GM19463 (cell line): Measurements from ENCODE around the gene ATP2C2.

Source experiments
- ATAC-seq: cut with Tn5 transposase; IDR thresholded peaks from one replicate; pipeline ENCODE4 v1.9.1; 2021; ENCODE audit warnings: mild to moderate bottlenecking, moderate library complexity; ENCODE audit not compliant: unreplicated experiment

ATP2C2 gene

DNA sequence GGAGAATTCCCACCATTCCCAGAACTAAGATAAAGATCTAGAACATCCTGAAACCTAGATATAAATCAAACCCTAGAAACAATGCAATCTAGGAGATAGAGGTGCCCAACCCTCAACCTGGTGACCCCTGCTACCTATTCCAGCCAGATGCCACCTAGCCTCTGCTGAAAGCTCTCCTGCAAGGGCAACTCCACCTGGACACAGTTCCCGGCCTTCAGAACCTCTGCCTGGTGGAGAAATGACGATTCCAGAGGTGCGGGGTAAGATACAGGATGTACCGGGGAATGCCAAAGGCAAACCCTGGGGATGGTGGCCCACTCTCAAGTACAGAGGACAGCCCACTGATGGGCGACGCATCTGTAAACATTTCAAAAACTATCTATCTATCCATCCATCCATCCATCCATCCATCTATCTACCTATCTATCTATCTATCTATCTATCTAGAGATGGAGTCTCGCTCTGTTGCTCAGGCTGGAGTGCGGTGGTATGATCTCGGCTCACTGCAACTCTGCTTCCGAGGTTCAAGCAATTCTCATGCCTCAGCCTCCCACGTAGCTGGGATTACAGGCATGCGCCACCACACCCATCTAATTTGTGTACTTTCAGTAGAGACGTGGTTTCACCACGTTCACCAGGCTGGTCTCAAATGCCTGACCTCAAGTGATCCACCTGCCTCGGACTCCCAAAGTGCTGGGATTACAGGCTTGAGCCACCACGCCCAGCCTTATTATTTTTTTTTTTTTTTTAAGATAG is 117.1 kb downstream of the ATP2C2 start:
- ATAC-seq: no peak

DNA sequence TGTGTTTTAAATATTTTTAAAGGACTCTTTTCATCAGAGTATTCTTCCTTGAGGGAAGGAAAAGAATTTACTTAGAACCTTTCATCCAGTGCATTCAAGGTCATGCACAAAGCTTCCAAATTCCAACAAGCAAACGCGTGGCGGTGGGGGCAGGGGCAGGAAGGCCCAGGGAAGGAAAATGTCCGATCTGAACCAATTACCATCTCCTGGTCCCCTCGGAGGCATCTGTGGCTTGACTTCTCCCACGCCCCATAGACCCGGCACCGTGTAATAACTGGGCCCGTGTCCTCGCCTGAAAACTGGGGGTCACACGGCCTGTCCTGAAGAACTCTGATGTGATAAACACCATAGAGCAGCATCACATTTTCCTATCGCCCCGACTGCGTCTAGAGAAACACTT is 117.8 kb downstream of the ATP2C2 start:
- no peak for ATAC-seq

DNA sequence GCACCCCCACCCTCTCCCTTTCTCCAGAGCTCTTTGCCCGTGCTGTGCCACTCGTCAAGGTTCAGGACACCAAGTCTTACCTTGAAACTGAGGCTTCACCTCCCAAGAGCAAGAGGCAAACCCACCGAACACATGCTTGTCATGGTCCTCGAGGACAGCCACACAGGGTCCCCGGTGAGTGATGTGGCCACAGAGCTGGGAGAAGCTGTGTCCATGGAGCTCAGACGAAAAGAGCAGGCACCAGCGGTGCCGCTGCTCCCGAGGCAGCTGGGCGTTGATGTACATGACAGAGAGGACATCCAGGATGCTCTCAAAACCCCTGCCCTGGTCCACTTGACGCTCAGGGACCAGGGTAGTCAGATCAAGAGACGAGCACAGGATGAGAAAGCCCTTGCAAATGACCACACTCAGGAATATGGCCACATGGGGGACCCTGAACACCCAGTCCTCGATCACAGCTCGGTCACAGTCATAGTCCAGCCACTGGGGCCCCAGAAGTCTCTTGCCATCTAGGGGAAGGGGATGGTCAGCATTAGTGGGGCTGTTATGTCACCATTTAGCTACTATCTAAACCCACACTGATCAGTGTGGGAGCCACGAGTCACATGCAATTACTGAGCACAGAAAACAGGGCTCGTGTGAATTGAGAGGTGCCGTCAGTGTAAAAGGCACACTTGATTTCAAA is 118.4 kb downstream of the ATP2C2 start:
- no peak for ATAC-seq

DNA sequence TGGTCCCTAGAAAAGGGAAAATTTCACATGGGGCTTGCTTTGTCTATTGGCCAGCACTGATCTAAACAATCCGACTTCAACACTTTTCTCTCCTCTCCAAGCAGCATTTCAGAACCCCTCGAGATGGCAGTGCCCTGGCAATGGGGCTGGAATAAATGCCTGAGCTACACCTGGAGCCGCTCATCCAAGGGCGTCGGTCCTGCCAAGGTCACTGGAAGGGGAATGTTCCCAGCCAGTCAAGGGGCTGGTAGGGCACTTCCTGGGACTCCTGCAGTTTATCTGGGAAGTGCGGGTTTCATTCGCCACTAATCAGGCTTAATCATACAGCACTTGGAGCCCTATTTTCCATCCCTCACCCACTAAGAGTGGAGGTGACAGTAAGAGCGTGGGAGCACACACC is 119.0 kb downstream of the ATP2C2 start:
- ATAC-seq: no peak

DNA sequence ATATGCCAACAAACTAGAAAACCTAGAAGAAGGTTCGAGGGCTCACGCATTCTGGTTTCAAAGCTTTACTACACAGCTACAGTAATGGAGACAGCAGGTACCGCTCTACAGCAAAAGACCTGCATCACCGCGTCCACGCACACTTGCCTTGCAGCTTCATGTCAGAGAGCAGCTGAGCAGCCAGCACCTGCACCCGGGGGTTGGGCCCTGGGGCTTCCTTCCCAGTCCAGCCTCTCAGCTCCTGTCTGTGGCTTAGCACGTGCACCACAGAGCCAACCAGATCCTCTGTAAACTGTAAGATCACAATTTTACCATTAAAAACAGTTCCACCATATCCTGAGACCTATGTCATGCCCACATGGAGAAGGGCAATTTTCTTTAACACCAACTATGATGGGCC is 120.8 kb downstream of the ATP2C2 start:
- no peak for ATAC-seq

DNA sequence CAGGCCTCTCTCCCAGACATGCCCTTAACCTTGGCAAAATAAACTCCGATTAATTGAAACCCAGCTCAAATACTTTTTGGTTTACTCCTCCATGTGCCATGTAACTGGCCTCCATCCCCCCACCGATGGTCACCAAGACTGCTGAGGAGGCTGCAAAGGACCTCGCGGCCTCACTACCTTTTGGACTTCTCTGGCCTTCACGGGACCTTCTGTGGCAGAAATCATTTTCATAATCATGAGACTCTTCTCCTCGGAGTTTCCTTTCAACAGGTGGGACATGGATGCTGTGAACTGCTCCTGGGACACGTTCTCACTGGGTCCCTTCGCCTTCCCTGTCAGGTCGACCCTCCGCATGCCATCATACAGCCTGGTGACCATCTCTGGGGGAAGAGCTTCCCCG is 127.2 kb downstream of the ATP2C2 start:
- no peak for ATAC-seq

DNA sequence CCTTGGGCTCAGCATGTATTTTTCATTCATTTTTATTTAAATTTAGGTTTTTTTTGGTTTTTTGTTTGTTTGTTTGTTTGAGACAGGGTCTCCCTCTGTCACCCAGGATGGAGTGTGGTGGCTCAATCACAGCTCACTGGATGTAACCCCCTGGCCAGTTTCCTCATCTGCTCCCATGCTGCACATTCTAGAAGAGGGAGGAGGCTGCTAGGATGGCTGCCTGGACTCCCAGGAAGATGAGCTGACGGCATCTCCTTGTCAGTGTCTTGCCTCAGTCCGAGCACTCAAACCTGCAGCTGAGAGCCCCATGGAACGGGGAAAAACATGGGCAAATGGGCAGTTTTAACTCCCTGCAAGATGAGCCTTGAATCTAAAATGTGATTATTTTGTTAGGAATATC is 128.7 kb downstream of the ATP2C2 start:
- ATAC-seq: no peak

DNA sequence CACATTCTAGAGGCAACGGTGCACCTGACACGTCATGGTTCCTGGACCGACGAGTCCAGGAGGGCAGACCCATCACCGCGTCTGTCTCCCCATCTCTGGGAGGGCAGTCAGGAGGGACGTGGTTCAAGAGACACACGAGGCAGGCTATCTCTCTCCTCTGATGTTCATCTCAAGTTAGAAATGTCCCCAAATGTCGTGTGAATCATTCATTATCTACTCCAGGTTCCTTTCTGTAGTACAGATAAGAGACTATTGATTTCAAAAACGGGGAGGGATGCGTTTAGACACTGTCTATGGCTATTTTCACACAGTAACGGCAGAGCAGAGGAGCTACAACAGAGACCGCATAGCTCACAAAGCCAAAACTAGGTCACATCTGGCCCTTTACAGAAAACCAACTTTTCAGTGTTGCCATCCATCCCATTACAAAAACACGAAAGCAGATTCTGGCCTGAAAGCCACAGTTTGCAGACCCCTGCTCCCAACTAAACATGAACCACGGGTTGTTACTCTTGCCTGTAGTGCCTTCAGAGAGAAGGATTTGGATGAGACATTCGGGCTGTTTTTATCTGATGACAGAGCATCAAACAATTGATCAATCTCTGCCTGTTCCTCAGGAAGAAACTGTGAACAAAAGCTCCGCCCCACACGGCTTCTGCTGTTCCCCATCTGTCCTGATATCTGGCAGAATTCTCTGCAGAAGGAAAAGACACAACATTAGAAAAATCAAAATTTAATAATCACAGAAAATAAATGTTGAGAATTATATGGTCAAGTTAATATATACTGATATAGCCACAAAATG is 129.3 kb downstream of the ATP2C2 start:
- no peak for ATAC-seq

DNA sequence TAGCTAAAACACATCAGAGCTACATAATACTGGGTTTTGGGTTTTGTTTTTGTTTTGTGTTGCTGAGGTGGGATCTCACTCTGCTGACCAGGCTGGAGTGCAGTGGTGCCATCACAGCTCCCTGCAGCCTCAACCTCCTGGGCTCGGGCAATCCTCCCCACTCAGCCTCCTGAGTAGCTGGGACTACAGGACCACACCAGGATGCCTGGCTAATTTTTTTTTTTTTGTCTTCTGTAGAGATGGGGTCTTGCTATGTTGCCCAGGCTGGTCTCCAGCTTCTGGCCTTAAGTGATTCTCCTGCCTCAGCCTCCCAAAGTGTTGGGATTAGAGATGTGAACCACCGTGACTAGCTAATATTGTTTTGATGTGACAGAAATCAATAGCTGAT is 129.9 kb downstream of the ATP2C2 start:
- ATAC-seq: no peak

DNA sequence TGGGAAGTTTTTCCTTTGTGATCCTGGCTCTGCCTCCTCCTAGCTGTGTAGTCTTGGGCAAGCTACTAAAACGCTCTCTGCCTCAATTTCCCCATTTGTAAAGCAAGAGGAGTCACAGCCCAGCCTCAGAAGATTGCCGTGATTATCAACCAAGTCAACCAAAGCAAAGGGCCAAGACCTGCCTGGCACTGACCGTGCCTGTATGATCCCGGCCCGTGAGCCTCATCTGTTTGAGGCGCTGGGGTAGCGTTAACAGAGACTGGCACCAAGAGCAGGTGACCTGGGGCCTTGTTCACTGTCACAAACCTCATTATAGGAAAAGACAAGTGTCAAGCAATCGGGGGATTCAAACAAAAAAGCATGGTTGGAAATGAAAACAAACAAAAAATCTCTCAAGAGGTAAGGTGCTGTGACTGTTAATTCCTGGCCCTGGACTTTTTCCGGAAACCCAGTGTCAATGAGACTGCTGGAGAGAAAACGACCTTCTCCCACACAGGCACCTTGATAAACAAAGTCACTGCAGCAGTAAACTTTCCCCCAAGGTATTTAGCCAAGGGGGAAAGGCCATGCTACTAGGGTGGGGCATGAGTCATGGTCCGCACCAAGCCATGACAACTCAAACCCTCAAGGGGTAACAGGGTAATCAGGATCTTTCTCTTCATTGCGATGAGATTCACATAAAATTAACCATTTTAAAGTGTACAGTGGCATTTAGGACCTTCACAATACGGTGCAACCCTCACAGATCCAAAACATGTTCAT is 130.7 kb downstream of the ATP2C2 start:
- ATAC-seq: no peak

DNA sequence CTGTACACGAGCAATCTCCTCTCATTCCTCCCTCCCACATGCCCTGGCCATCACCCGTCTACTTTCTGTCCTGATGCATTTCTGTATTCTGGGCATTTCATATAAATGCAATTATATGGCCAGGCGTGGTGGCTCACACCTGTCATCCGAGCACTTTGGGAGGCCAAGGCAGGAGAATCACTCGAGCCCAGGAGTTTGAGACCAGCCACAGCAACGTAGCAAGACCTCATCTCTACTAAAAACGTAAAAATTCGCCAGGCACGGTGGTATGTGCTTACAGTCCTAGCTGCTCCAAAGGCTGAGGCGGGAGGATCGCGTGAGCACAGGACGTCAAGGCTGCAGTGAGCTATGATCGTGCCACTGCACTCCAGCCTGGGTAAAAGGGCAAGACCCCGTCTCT is 131.3 kb downstream of the ATP2C2 start:
- no peak for ATAC-seq

DNA sequence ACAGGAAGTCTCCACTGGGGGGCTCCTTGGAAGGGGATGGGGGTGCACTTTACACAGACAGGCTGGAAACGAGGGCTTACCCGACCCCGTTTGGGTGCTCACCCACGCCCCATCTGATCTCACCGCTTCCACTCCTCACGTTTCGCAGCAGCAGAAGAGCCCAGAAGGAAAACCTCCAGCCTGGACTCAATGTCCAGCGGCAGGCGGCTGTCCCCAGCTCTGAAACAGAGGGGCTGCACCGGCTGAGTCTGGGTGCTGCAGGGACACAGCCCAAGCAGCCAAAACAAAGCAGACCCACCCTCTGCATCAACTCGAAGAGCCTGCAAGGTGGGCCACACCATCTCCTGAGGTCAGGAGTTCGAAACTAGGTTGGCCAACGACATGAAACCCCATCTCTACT is 132.2 kb downstream of the ATP2C2 start:
- no peak for ATAC-seq

DNA sequence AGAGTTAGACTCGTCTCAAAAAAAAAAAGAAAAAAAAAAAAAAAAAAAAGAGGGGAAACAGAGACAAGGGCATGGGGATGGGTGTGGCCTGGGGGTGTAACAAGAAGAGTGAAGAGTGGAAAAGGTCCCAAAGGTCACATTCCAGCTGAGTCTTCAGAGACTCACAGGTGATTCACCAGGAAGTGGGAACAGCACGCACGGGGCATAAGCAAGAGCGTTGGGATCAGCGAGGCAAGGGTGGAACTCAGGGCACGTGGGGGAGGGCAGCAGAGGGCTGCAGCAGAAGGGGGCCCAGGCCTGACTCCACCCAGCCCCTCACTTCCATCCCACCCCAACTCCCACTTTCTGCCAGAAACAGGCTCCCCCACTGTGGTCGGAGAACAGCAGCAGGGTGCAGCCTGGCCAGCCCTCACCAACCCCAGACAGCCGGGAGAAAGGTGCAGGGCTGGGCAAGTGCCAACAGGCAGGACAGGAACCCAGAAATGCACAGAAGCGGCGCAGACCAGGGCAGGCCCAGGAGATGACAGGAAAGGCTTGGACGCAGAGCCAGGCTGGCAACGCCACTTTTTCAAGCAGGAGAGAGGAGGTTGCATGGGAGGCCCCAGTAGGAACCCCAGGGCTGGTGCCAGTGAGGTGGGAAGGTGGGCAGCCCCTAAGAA is 132.9 kb downstream of the ATP2C2 start:
- ATAC-seq: no peak

DNA sequence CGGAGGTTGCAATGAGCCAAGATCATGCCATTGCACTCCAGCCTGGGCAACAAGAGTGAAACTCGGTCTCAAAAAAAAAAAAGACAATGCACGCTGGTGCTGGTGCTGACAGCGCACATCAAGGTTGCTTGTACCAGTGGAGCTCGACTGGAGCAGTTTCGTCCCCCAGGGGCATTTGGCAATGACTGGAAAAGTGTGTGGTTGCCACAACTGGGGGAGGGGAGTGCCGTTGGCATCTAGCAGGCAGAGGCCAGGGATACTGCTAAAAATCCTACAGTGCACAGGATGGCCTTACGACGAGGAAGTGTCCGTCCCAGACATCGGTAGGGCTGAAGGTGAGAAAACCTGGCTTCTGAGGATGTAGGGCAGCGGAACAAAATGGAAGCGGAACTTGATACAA is 133.7 kb downstream of the ATP2C2 start:
- no peak for ATAC-seq

DNA sequence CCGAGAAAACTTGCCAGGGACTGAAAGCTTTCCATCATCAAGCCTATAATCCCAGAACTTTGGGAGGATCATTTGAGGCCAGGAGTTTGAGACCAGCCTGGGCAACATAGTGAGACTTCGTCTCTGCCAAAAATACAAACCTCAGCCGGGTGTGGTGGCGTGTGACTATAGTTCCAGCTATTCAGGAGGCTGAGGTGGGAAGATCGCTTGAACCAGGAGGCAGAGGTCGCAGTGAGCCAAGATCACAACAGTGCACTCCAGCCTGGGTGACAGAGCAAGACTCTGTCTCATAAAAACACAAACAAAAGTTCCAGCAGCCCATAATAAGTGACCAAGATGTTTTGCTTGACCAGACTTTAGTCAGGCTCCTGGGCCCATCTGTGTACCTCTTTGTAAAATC is 134.2 kb downstream of the ATP2C2 start:
- no peak for ATAC-seq

DNA sequence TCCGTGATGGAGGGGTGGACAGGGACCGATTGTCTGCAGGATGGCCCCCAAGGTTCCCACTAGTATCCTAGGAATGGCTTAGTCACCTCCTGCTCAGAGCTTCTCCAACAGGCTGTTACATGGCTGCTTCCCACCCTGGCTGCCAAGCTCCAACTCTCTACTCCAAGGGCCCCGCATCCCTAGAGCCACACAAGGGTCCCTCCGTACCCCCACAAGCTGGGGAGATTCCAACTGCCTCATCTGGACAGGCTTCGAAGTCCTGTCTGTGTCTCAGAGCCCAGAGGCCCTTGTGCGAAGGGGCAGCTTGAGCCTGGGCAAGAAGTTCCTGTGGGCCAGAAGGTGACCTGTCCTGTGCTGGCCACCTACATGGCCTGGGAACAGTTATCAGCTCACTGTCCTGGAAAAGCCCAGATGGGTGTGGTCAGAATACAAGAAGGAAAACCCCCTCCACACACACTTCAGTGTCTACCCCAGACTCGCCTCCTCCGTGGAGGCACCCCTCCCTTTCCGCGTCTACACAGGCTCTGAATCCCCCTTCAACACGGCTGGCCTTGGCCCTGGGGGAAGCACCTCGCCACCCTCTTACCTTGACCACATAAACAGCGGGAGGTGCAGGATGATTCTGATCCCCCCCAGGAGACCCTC is 135.5 kb downstream of the ATP2C2 start:
- ATAC-seq: no peak

DNA sequence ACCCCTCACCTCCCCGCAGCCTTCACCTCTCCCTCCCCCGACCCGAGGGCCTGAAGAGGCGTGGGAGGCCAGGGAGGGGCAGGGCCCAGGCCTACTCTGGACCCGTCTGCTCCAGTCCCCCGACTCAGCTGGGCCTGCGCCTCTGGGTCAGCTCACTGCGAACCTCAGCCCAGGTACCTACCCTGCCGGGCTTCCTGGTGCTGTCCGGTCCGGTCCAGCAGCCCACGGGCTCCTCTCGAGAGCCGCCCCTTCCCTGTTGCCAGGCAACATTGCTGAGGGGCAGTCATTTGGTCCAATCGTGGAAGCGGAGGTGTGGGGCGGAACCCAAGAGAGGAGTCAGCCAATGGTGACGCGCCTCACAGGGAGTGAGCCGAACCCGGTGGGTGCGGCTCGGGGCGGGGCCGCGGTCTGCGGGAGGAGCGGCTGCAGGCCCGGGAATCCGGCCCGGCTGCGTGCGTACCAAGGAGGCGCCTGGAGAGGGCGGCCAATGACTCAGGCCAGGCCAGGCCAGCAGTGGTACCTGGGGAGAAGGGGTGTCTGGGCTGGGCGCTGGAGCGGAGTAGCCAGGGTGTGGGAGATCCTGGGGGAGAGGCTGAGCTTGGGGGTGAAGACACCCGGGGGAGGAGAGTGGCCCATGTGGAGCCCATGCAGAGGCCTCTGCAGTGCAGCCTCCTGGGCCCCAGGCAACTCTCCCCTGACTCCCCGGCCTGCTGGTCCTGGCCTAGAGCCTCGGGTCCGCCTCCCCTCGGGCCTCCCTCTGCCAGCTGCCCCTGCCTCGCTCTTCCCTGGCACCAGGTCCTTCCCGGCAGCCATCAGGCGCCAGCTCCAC is 136.3 kb downstream of the ATP2C2 start, which contains the start of gene MEAK7:
Gene MEAK7 (minus strand): TSS at position 240 of the 829 bp plus-strand sequence. CDS start 6,573 bp downstream, outside the sequence.
- ATAC-seq: peak; percentile 97

DNA sequence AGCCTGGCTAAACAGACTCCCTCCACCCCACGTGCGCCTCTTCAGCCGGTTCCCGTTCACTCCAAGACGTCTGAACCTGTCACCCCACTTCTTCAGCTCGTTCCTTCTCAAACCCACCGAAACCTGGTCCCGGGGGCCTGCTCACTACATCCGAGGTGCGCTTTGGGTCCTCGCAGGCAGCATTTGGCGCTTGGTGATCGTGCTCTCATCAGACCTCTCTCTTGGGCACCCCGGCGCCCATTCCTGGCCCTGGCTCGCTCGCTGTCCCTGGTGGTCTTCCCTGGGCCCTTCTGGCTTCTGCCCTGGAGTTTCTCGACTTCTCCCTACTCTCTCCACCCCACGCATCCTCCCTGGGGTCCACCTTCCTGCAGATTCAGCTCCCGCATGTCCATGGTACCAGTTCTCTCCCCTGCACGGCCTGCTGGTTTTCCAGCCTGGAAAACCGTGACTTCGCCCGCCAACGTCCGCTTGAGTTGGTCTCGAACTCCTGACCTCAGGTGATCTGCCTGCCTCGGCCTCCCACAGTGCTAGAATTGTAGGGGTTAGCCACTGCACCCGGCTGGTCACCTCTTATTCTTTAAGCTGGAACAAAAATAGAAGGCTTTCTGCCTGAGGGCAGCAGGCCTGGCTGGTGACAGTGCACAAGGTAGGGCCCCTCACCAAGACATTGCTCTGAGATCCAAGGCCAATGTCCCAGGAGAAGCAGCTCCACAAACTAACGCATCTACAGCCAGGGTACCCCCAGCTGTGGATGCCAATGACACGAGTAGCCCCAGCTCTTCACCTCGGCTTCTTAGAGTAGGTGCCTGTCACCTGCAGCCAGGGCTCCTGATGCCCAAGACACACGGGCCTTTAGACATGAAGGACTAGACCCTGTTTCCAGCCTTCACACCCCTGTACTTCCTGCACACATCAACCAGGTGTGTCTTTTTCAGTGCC is 137.2 kb downstream of the ATP2C2 start:
- ATAC-seq: no peak
